ENCODE results near the gene OR13C3.

GRCh38 chr9:104575456-104575855 is 38.8 kb upstream of the OR13C3 start:
- TF ChIP-seq MAX (IDR thresholded peaks at IDR 0.05) (no peak), EP300 (IDR thresholded peaks at IDR 0.05; ENCODE audit: borderline replicate concordance) (no peak), YY1 (IDR thresholded peaks at IDR 0.05; ENCODE audit: low read depth) (no peak), RAD21 (IDR thresholded peaks at IDR 0.05; ENCODE audit: low read depth) (no peak), USF1 (IDR thresholded peaks at IDR 0.05) (no peak), FOXM1 (IDR thresholded peaks at IDR 0.05; ENCODE audit: borderline replicate concordance, low read depth) (no peak), TAF1 (IDR thresholded peaks at IDR 0.05; ENCODE audit: low read depth) (no peak), ZBTB7A (IDR thresholded peaks at IDR 0.05; ENCODE audit: low read depth) (no peak), NFIC (IDR thresholded peaks at IDR 0.05) (no peak)

Measured in Ishikawa (cell line).